HG02840 (cell line): Measurements from ENCODE around the gene C17orf50.

Experiments
- ATAC-seq: cut with Tn5 transposase; IDR thresholded peaks from one replicate; pipeline ENCODE4 v1.9.1; 2021; ENCODE audit warnings: mild to moderate bottlenecking, moderate library complexity, moderate number of reproducible peaks; ENCODE audit not compliant: unreplicated experiment, low FRiP score

C17orf50 gene

GRCh38 chr17:35808962-35809854 is 48.5 kb downstream of the C17orf50 start, which contains the start of gene TAF15:
Gene TAF15 (plus strand): TSS chr17:35809484. CDS start chr17:35809570, 86 bp downstream.
- ATAC-seq = peak; percentile 92

- no peak for ATAC-seq
These were observed 49.3 kb downstream of the C17orf50 start for GRCh38 chr17:35809855-35810461.

- no peak for ATAC-seq
These were observed 51.1 kb downstream of the C17orf50 start for GRCh38 chr17:35811759-35812158.

- no peak for ATAC-seq
These were observed 51.8 kb downstream of the C17orf50 start for GRCh38 chr17:35812456-35812855.
